ENCODE data around the gene MAP3K8. TPM values are rescaled to one million over a fixed set of nuclear protein-coding genes. Genes with fewer than 3 reads are reported as not detected.
A peak's percentile ranks its signal among the peaks of the same experiment; 100 is the strongest.

Gene MAP3K8
- total and polyA plus RNA-seq, 9 of the 15 experiments (the other 6 are each of a cell fraction or from before 2014, with no cell fraction given) = 6.9 to 23.6 (median 13.6) TPM

DNA sequence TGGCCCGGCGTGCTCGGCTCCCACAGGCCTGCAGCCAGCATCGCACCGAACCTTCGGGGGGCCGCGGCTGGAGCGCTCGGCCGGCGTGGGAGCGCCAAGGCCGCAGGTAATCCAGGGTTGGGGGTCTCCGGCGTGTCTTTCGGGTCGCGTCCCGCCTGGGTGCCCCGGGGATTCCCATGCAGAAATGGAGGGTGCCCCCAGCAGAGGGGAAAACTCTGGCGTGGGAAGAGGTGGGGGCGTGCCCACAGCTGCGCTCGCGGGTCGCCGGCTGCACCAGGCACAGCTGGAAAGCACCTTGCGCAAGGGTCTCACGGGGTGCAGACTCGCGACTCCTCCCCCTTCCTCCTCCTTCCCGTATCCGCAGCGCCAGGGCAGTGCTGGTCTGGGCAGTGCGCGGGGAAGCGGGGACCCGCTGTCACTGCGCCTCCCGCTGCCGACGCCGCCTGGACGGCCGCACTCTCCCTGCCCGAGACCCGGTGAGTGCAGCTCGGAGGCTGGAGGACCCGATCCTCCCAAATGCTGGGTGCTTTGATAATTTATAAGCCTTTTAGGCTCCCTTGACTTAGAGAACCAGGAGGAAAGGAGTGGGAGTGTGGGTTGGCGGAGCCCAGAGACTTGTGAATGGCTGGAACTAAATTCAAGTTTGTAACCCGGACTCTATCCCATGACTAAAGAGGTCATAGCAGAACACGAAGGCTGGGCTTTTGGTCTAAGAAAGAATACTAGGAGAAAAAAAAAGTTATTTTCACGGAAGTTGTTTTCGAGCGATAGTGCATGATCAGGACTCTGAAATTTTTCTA, 489 bp downstream of the MAP3K8 start (continued):
- TF ChIP-seq ZNF232 (CRISPR knock-in tag; IDR thresholded peaks at IDR 0.05) = no peak
- TF ChIP-seq, protein P1, sequence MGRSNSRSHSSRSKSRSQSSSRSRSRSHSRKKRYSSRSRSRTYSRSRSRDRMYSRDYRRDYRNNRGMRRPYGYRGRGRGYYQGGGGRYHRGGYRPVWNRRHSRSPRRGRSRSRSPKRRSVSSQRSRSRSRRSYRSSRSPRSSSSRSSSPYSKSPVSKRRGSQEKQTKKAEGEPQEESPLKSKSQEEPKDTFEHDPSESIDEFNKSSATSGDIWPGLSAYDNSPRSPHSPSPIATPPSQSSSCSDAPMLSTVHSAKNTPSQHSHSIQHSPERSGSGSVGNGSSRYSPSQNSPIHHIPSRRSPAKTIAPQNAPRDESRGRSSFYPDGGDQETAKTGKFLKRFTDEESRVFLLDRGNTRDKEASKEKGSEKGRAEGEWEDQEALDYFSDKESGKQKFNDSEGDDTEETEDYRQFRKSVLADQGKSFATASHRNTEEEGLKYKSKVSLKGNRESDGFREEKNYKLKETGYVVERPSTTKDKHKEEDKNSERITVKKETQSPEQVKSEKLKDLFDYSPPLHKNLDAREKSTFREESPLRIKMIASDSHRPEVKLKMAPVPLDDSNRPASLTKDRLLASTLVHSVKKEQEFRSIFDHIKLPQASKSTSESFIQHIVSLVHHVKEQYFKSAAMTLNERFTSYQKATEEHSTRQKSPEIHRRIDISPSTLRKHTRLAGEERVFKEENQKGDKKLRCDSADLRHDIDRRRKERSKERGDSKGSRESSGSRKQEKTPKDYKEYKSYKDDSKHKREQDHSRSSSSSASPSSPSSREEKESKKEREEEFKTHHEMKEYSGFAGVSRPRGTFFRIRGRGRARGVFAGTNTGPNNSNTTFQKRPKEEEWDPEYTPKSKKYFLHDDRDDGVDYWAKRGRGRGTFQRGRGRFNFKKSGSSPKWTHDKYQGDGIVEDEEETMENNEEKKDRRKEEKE (IDR thresholded peaks at IDR 0.05; ENCODE audit: borderline replicate concordance in 1 of 2, control insufficient read depth in 1 of 2, low read depth in 2 of 2, low read length in 1 of 2) = no peak
- no peak for TF ChIP-seq ZNF239 (CRISPR knock-in tag; IDR thresholded peaks at IDR 0.05)
- no peak for TF ChIP-seq MEF2D (tag; conservative IDR thresholded peaks at IDR 0.05; ENCODE audit: low read depth)
- TF ChIP-seq ARNT (IDR thresholded peaks at IDR 0.05) = no peak
- no peak for TF ChIP-seq PHTF2 (CRISPR knock-in tag; IDR thresholded peaks at IDR 0.05)
- no peak for TF ChIP-seq OTX1 (CRISPR knock-in tag; IDR thresholded peaks at IDR 0.05)
- TF ChIP-seq, protein P2, sequence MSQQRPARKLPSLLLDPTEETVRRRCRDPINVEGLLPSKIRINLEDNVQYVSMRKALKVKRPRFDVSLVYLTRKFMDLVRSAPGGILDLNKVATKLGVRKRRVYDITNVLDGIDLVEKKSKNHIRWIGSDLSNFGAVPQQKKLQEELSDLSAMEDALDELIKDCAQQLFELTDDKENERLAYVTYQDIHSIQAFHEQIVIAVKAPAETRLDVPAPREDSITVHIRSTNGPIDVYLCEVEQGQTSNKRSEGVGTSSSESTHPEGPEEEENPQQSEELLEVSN (IDR thresholded peaks at IDR 0.05; ENCODE audit: borderline replicate concordance in 1 of 2, extremely low read depth in 1 of 2, insufficient read depth in 1 of 2, insufficient read length in 1 of 2, low read depth in 1 of 2, low read length in 1 of 2, poor library complexity in 1 of 2, severe bottlenecking in 1 of 2) = peak in 1 of 2 experiments; percentile 42
- TF ChIP-seq, protein P3, sequence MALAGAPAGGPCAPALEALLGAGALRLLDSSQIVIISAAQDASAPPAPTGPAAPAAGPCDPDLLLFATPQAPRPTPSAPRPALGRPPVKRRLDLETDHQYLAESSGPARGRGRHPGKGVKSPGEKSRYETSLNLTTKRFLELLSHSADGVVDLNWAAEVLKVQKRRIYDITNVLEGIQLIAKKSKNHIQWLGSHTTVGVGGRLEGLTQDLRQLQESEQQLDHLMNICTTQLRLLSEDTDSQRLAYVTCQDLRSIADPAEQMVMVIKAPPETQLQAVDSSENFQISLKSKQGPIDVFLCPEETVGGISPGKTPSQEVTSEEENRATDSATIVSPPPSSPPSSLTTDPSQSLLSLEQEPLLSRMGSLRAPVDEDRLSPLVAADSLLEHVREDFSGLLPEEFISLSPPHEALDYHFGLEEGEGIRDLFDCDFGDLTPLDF (CRISPR knock-in tag; IDR thresholded peaks at IDR 0.05) = peak; percentile 65; the same call in 1 of the 2 replicates
- no peak for TF ChIP-seq RBM15 (IDR thresholded peaks at IDR 0.05; ENCODE audit: insufficient read depth, low read length)
- peak; percentile 45 for TF ChIP-seq CBFA2T3 (IDR thresholded peaks at IDR 0.05)
- TF ChIP-seq GATAD2B (IDR thresholded peaks at IDR 0.05; ENCODE audit: borderline replicate concordance) = 0 out of 2 replicates have a peak, but pooled peaks have one; percentile 18
- TF ChIP-seq ZZZ3 (IDR thresholded peaks at IDR 0.05) = no peak
